Heart left ventricle (tissue), 13 donors: ENCODE data around the gene VSTM2L.

Source experiments
- CTCF ChIP-seq, 12 donors: fragments of 200-600 bp; sonication (generic) in 4 of 12; IDR thresholded peaks; one replicate each; pipeline versions ENCODE4 v1.5.0 to v1.8.0; 2018 to 2022; ENCODE audit warnings: antibody characterized with exemption in 12 of 12, mild to moderate bottlenecking in 5 of 12
- POLR2A ChIP-seq, 2 donors: fragments of 450-650 bp; IDR thresholded peaks; one replicate each; pipeline ENCODE4 v1.6.1; 2017; ENCODE audit warnings: antibody characterized with exemption in 2 of 2, mild to moderate bottlenecking in 2 of 2, moderate library complexity in 2 of 2
- donor health status: ischemic (EF 13 %, LVEDD 7.1; RV severe dilation, severe dysfunction).
- donor health status: DM: no; HTN: yes; CAD: no.
- donor health status: DM: no; HTN: no; CAD: no.
- donor health status: ischemic (EF 25% LVEDD 6.9; RV normal size, moderate dysfunction).
- donor health status: ischemic (EF 25% LVEDD 5.7; RV mildly dilated, moderate dysfunction).
- donor health status: ischemic (EF 35%, LVEDD 5.7; RV mildly dilated, moderate dysfunction).
- donor health status: nonischemic (EF 11% LVEDD 7.7; RV severe dilation, severe dysfunction).
- donor health status: DM: yes; HTN: yes; CAD: no.
- donor health status: PGD.
- donor health status: ischemic (EF 29% LVEDD 5.4; RV normal size, mild dysfunction).
- donor health status: nonischemic (EF 23%, LVEDD 6.1; RV moderate dilation, normal function).

DNA sequence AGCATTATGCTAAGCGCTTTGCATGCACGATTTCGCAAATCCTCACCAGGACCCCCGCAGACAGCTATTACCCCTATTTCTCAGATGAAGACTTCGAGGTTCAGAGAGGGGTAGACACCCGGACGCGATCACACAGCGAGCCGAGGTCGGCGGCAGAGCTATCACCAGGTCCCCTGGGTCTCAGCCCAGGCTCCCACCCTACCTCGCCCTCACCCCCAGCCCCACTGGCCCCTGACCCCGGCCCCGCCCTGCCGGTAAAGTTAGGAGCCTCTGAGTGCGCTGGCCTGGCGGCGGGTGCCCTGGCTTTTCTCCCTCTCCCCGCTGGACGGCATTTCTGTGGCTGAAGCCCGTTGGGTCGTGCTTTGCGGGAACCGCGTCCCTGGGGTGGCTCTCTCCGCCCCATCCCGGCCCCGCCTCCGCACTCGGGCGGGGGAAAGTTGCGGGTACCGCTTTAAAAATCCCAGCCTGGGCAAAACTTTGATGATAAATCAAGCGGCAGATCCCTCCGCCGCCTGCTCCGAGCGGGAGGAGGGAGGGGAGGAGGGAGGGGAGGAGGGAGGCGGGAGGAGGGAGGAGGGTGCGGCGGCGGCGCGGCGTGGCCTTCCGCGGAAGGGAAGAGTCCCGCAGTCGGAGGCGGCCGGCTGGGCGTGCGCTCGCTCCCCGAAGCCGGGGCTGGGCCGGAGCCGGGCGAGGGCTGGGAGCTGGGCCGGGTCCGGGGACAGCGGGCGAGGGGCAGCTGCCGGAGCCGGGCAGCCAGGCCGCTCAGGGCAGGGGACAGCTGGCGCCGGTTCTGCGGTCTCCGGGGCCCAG lies at the start of gene VSTM2L:
- TF ChIP-seq CTCF (IDR thresholded peaks at IDR 0.05) (no peak), POLR2A (IDR thresholded peaks at IDR 0.05) (no peak)
